GM12878 (cell line): ENCODE results near the gene TANC1. TPM values are rescaled to one million over a fixed set of nuclear protein-coding genes. Genes with fewer than 3 reads are reported as not detected.

Experiments
- ATAC-seq: fragments of 200-7000 bp; cut with Tn5 transposase; 3 replicates; pipeline ENCODE4 v1.9.1; 2020; ENCODE audit warnings: mild to moderate bottlenecking, moderate library complexity
- BruUV-seq: library from RNA; stranded (reverse); fragments of 400-500 nt; replicated peaks from 2 replicates; lab custom pipeline; 2021; lab: Mats Ljungman, UMichigan
- CTCF ChIA-PET: fragments of 300-600 bp; sonication (Branson Sonifier 250); formaldehyde crosslinking; extraction: SDS; loops from one replicate; lab custom pipeline; 2021; ENCODE audit warnings: inconsistent platforms; lab: Yijun Ruan, JAX
- POLR2A ChIA-PET: fragments of 350-600 bp; formaldehyde crosslinking; extraction: SDS; loops from one replicate; lab custom pipeline; 2021; ENCODE audit warnings: inconsistent platforms; lab: Charles Lee
- RAD21 ChIA-PET: fragments of 300-600 bp; sonication (Branson Sonifier 250); formaldehyde crosslinking; loops from one replicate; lab custom pipeline; 2023; ENCODE audit warnings: antibody characterized with exemption; ENCODE audit not compliant: unreplicated experiment; lab: Charles Lee
- SMC1A ChIA-PET: fragments of 300-600 bp; sonication (Branson Sonifier 250); formaldehyde crosslinking; loops from one replicate; lab custom pipeline; 2023; ENCODE audit not compliant: unreplicated experiment, uncharacterized antibody; lab: Charles Lee
- DNase-seq: peaks from one replicate; pipeline ENCODE4 v3.0.0-alpha.2; 2011; ENCODE audit warnings: low read depth, low spot score
- FAIRE-seq: peaks from 3 replicates; lab custom pipeline; 2011; peaks lifted over from hg19 to GRCh38; lab: Jason Lieb, UNC
- H2AFZ ChIP-seq: 2 replicates; pipeline ENCODE4 v1.6.0; 2011; ENCODE audit warnings: low read depth, low read length, control low read depth; ENCODE audit not compliant: control insufficient read depth
- H3K27ac ChIP-seq: 2 replicates; pipeline ENCODE4 v1.5.1; 2011; ENCODE audit warnings: control low read depth; ENCODE audit not compliant: control insufficient read depth, insufficient read depth
- H3K27me3 ChIP-seq, 2 experiments: replicated peaks in 1 of 2; 2 replicates each; pipeline versions ENCODE4 v1.6.0 to v1.6.1; 2011; ENCODE audit warnings: low read length in 1 of 2; ENCODE audit not compliant: control insufficient read depth in 2 of 2, insufficient read depth in 2 of 2
- H3K36me3 ChIP-seq, 2 experiments: 2 replicates each; pipeline ENCODE4 v1.5.1; 2011; ENCODE audit warnings: low read length in 1 of 2; ENCODE audit not compliant: control insufficient read depth in 2 of 2, insufficient read depth in 2 of 2
- H3K4me1 ChIP-seq: 2 replicates; pipeline ENCODE4 v1.6.1; 2011; ENCODE audit warnings: mild to moderate bottlenecking, low read length, moderate library complexity, mixed read lengths; ENCODE audit not compliant: control insufficient read depth, insufficient read depth
- H3K4me2 ChIP-seq: 2 replicates; pipeline ENCODE4 v1.6.0; 2011; ENCODE audit warnings: control low read depth; ENCODE audit not compliant: control insufficient read depth, insufficient read depth
- H3K4me3 ChIP-seq: fragments of 200-600 bp; sonication (generic); 2 replicates; pipeline ENCODE4 v1.5.1; 2016
- H3K79me2 ChIP-seq: 2 replicates; pipeline ENCODE4 v1.6.0; 2011; ENCODE audit warnings: low read length; ENCODE audit not compliant: control insufficient read depth, insufficient read depth
- H3K9ac ChIP-seq: 2 replicates; pipeline ENCODE4 v1.8.0; 2011; ENCODE audit warnings: low read length, control low read depth, mixed read lengths; ENCODE audit not compliant: control insufficient read depth, insufficient read depth
- H3K9me3 ChIP-seq: replicated peaks from 3 replicates; pipeline ENCODE4 v1.5.1; 2011; ENCODE audit warnings: mild to moderate bottlenecking, low read length; ENCODE audit not compliant: control insufficient read depth, insufficient read depth
- H4K20me1 ChIP-seq: 2 replicates; pipeline ENCODE4 v1.6.0; 2011; ENCODE audit not compliant: control insufficient read depth, insufficient read depth
- BRCA1 ChIP-seq: IDR thresholded peaks from 2 replicates; pipeline ENCODE4 v1.6.1; 2011; ENCODE audit warnings: low read depth, low read length, improper control_type of control experiment
- IRF4 ChIP-seq: IDR thresholded peaks from 2 replicates; pipeline ENCODE4 v1.6.1; 2011; ENCODE audit warnings: low read depth, low read length
- PAX5 ChIP-seq: IDR thresholded peaks from 2 replicates; pipeline ENCODE4 v1.6.1; 2011; ENCODE audit warnings: low read depth, low read length, borderline replicate concordance
- PRDM15 ChIP-seq: fragments of 450-650 bp; formaldehyde crosslinking; IDR thresholded peaks from 2 replicates; pipeline ENCODE4 v1.4.0; 2020; ENCODE audit warnings: mild to moderate bottlenecking, moderate library complexity
- USF2 ChIP-seq: IDR thresholded peaks from 2 replicates; pipeline ENCODE4 v1.6.1; 2011; ENCODE audit warnings: low read depth, low read length, improper control_type of control experiment, borderline replicate concordance
- WGBS: methylation state at CpG from one replicate; pipeline ENCODE4 v1.1.6; 2016; ENCODE audit warnings: low lambda C conversion rate; ENCODE audit not compliant: insufficient replicate concordance, insufficient coverage; ENCODE audit errors: missing lambda C conversion rate; 5-methylcytosine and 5-hydroxymethylcytosine counted together
- in situ Hi-C: fragments of 300-500 bp; cut with MboI; formaldehyde crosslinking; loops from 9 replicates; pipeline ENCODE4 v1.14.3; 2018; ENCODE audit warnings: mixed read lengths
- intact Hi-C: fragments of 100-400 bp; cut with micrococcal nuclease; formaldehyde crosslinking; loops from one replicate; pipeline ENCODE4 v1.14.2; 2022; ENCODE audit not compliant: unreplicated experiment
- polyA plus RNA-seq, 11 experiments: library from polyadenylated mRNA; depleted of rRNA in 4 of 11; unstranded in 6 of 11; stranded (reverse) in 5 of 11; fragments of >200 nt; fragmentation: Nextera tagmentation in 4 of 11; fragmentation: Illumina TruSeq in 1 of 11; extraction: Ambion mirVana in 4 of 11; extraction: Trizol in 1 of 11; gene quantifications; 1 replicate in 1 of 11; 2 replicates in 10 of 11; pipeline versions ENCODE4 v1.2.1 to v1.2.3, GENCODE V29; 2011 to 2016; ENCODE audit warnings: inconsistent platforms in 2 of 11, missing spikeins in 2 of 11, low read depth in 1 of 11
- total RNA-seq, 4 experiments: library from RNA; depleted of rRNA in 3 of 4; stranded (reverse); fragments of >200 nt in 3 of 4; fragmentation: Illumina TruSeq in 1 of 4; extraction: Trizol in 1 of 4; gene quantifications; 2 replicates each; pipeline versions ENCODE4 v1.2.1 to v1.2.3, GENCODE V29; 2013 to 2021

Gene TANC1
- total and polyA plus RNA-seq, 10 of the 15 experiments (the other 5 are each of a cell fraction or from before 2014, with no cell fraction given): 0.05 to 5.0 (median 0.34) TPM

- Histone ChIP-seq H3K9ac (no peak overlapping the region), H3K79me2 (no peaks in the 10 kb centered on the region), H3K9me3 (no peaks in the 10 kb centered on the region), H4K20me1 (no peaks in the 10 kb centered on the region), H3K36me3 (no peaks in the 10 kb centered on the region), H3K4me1 (no peaks in the 10 kb centered on the region), H2AFZ (no peak overlapping the region), H3K4me3 (no peak overlapping the region), H3K27ac (no peak overlapping the region), H3K4me2 (no peak overlapping the region), H3K27me3 (no peaks in the 10 kb centered on the region; a peak in 1 of 4 replicates)
- no peak for TF ChIP-seq PAX5
- TF ChIP-seq BRCA1: no peak
- TF ChIP-seq IRF4: no peak
- no peak for TF ChIP-seq USF2
- no peak for TF ChIP-seq PRDM15
- intact Hi-C loops (no loop called here), in situ Hi-C loops (no loop called here)
- ChIA-PET SMC1A (interaction anchor here (0.7 kb wide), 1 partner anchor 166 kb away, joined by 4 read pairs; no protein-coding TSS in a partner anchor), POLR2A (no interaction called here), RAD21 (no interaction called here), CTCF (no interaction called here)
- ATAC-seq (no peak), FAIRE-seq (no peak), DNase-seq (no peak)
- 60% methylated on average over 3 of the region's 3 CpGs for WGBS
- BruUV-seq: no TSS peak
Measured at GRCh38 chr2:159136391-159136790, 168.0 kb downstream of the TANC1 start.
